PFSK-1 (cell line): ENCODE data around the gene PLD5.

Source experiments
- FOXP2 ChIP-seq: optimal IDR thresholded peaks from 2 replicates; pipeline ENCODE3; 2011; ENCODE audit warnings: borderline replicate concordance, control low read depth, inconsistent platforms; ENCODE audit not compliant: insufficient read depth; ENCODE audit errors: extremely low read length, extremely low read depth
- POLR2AphosphoS5 ChIP-seq: IDR thresholded peaks from 2 replicates; pipeline ENCODE4 v1.6.1; 2012; ENCODE audit warnings: low read depth, mild to moderate bottlenecking, control low read depth, low read length, moderate library complexity
- REST ChIP-seq, 2 experiments: IDR thresholded peaks; 2 replicates each; pipeline versions ENCODE4 v1.6.1 to v1.8.0; 2011 to 2012; ENCODE audit warnings: low read depth in 2 of 2, low read length in 2 of 2, control low read depth in 1 of 2, inconsistent platforms in 1 of 2, mild to moderate bottlenecking in 1 of 2, moderate library complexity in 1 of 2; ENCODE audit not compliant: insufficient read depth in 1 of 2
- SIN3A ChIP-seq: IDR thresholded peaks from 2 replicates; pipeline ENCODE4 v1.6.1; 2012; ENCODE audit warnings: mild to moderate bottlenecking, low read length, moderate library complexity, borderline replicate concordance; ENCODE audit not compliant: insufficient read depth
- TAF1 ChIP-seq: IDR thresholded peaks from 2 replicates; pipeline ENCODE4 v1.6.1; 2012; ENCODE audit warnings: low read length, control low read depth, borderline replicate concordance; ENCODE audit not compliant: insufficient read depth

Gene PLD5

GRCh38 chr1:242462867-242463266 is 61.6 kb downstream of the PLD5 start:
- TF ChIP-seq TAF1 (no peak), SIN3A (no peak), REST (IDR thresholded peaks at IDR 0.05; ENCODE audit: insufficient read depth in 1 of 2, low read depth in 2 of 2, low read length in 2 of 2) (no peak), FOXP2 (no peak), POLR2AphosphoS5 (no peak)

GRCh38 chr1:242456726-242457269 is 67.7 kb downstream of the PLD5 start:
- TF ChIP-seq POLR2AphosphoS5, result no peak
- TF ChIP-seq FOXP2, result no peak
- no peak for TF ChIP-seq REST (IDR thresholded peaks at IDR 0.05; ENCODE audit: insufficient read depth in 1 of 2, low read depth in 2 of 2, low read length in 2 of 2)
- no peak for TF ChIP-seq TAF1
- no peak for TF ChIP-seq SIN3A

- TF ChIP-seq TAF1, result no peak
- TF ChIP-seq REST (IDR thresholded peaks at IDR 0.05; ENCODE audit: insufficient read depth in 1 of 2, low read depth in 2 of 2, low read length in 2 of 2), result no peak
- no peak for TF ChIP-seq SIN3A
- TF ChIP-seq FOXP2, result no peak
- TF ChIP-seq POLR2AphosphoS5, result no peak
Observed at GRCh38 chr1:242455052-242455361, 69.5 kb downstream of the PLD5 start.

GRCh38 chr1:242454262-242455051 is 70.0 kb downstream of the PLD5 start:
- no peak for TF ChIP-seq FOXP2
- no peak for TF ChIP-seq SIN3A
- no peak for TF ChIP-seq TAF1
- no peak for TF ChIP-seq REST (IDR thresholded peaks at IDR 0.05; ENCODE audit: insufficient read depth in 1 of 2, low read depth in 2 of 2, low read length in 2 of 2)
- TF ChIP-seq POLR2AphosphoS5, result no peak

GRCh38 chr1:242452573-242452972 is 71.9 kb downstream of the PLD5 start:
- TF ChIP-seq SIN3A (no peak), FOXP2 (no peak), TAF1 (no peak), REST (IDR thresholded peaks at IDR 0.05; ENCODE audit: insufficient read depth in 1 of 2, low read depth in 2 of 2, low read length in 2 of 2) (no peak), POLR2AphosphoS5 (no peak)
